ENCODE measurements around the gene WDR72.

The WDR72 gene

DNA sequence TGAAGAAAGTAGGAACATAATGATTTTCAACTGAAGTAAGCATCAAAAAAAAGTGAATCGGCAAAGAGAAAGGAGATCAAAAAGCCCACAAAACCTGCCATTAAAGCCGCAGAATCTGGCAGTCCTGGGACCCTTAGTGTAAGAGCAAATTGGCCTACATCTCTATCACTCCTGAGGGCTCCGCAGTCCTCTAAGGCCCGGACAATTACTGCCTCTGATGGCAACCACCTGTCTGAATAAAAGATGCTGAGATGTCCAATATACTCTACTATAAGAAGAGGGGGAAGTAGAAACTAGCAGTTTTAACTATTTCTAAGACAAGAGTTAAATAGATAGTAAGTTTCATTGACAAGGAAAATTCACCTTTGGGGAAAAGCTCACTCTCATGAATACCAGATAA lies 20.3 kb downstream of the WDR72 start:
- H3K9me3 ChIP-seq (ENCODE audit: control insufficient read depth, insufficient read depth, low read length), result no peaks in the 10 kb centered on the region
- no peaks in the 10 kb centered on the region for H4K20me1 ChIP-seq (ENCODE audit: control insufficient read depth, insufficient read depth, low read depth, low read length)
- H3K79me2 ChIP-seq (ENCODE audit: control insufficient read depth, low read length), result no peaks in the 10 kb centered on the region
- no peaks in the 10 kb centered on the region for H3K4me1 ChIP-seq (ENCODE audit: control insufficient read depth, low read length)
- no peaks in the 10 kb centered on the region for H3K27me3 ChIP-seq (ENCODE audit: control insufficient read depth, low read length)
- no peaks in the 10 kb centered on the region for H3K9me2 ChIP-seq (replicated peaks; ENCODE audit: control insufficient read depth, low read length)
- no peak for TF ChIP-seq EZH2phosphoT487 (IDR thresholded peaks at IDR 0.05; ENCODE audit: borderline replicate concordance, low read length)
- TF ChIP-seq, protein P1, sequence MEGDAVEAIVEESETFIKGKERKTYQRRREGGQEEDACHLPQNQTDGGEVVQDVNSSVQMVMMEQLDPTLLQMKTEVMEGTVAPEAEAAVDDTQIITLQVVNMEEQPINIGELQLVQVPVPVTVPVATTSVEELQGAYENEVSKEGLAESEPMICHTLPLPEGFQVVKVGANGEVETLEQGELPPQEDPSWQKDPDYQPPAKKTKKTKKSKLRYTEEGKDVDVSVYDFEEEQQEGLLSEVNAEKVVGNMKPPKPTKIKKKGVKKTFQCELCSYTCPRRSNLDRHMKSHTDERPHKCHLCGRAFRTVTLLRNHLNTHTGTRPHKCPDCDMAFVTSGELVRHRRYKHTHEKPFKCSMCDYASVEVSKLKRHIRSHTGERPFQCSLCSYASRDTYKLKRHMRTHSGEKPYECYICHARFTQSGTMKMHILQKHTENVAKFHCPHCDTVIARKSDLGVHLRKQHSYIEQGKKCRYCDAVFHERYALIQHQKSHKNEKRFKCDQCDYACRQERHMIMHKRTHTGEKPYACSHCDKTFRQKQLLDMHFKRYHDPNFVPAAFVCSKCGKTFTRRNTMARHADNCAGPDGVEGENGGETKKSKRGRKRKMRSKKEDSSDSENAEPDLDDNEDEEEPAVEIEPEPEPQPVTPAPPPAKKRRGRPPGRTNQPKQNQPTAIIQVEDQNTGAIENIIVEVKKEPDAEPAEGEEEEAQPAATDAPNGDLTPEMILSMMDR (IDR thresholded peaks at IDR 0.05; ENCODE audit: low read depth, low read length, poor library complexity, severe bottlenecking), result no peak
- no peak overlapping the region for H3K4me3 ChIP-seq (ENCODE audit: low read length)
- no peak overlapping the region for H3K4me2 ChIP-seq (ENCODE audit: low read length)
- H3K36me3 ChIP-seq (ENCODE audit: control insufficient read depth, low read length), result no peaks in the 10 kb centered on the region
- no peak overlapping the region for H3K27ac ChIP-seq (ENCODE audit: low read depth, low read length)
- H3F3A ChIP-seq (ENCODE audit: control insufficient read depth, insufficient read depth), result no peaks in the 10 kb centered on the region

DNA sequence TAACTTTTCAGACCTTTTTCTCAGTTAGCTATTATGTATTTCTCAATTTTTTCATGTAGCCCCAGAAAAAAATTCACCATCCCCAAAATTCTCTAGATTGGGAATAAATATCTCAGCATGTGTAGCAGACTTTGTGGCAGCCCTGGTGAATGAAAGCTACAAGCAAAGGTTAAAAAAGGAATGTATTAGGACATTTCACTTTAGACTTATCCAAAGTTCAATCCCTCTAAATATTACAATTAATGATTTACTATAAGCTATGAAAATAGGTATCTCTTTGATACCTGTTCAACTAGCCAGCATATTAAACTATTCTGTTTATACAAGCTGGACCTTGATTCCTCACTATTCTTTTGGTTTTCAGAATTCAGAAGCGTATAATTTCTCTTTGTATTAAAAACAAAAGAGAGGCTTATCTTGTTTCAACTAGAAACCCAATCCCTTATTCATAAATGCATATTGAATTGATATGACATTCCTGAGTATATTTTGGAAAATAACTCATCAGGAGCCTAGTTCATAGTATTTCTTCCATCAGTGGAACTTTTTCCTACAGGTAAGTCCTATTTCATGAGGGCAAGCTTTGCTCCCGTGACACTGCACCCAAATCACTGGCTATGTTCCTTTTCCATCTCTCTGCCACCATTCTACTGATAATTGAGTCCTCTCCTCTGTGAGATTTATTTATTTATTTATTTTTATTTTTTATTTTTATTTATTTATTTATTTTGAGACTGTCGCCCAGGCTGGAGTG lies 38.0 kb downstream of the WDR72 start:
- no peaks in the 10 kb centered on the region for H3F3A ChIP-seq (ENCODE audit: control insufficient read depth, insufficient read depth)
- H3K27me3 ChIP-seq (ENCODE audit: control insufficient read depth, low read length), result no peaks in the 10 kb centered on the region
- no peak overlapping the region for H3K4me2 ChIP-seq (ENCODE audit: low read length)
- no peak overlapping the region for H3K27ac ChIP-seq (ENCODE audit: low read depth, low read length)
- H3K4me1 ChIP-seq (ENCODE audit: control insufficient read depth, low read length), result no peaks in the 10 kb centered on the region
- no peaks in the 10 kb centered on the region for H3K9me2 ChIP-seq (replicated peaks; ENCODE audit: control insufficient read depth, low read length)
- TF ChIP-seq, protein P1 (IDR thresholded peaks at IDR 0.05; ENCODE audit: low read depth, low read length, poor library complexity, severe bottlenecking), result no peak
- no peak for TF ChIP-seq EZH2phosphoT487 (IDR thresholded peaks at IDR 0.05; ENCODE audit: borderline replicate concordance, low read length)
- H3K36me3 ChIP-seq (ENCODE audit: control insufficient read depth, low read length), result no peaks in the 10 kb centered on the region
- no peak overlapping the region for H3K4me3 ChIP-seq (ENCODE audit: low read length)
- H3K9me3 ChIP-seq (ENCODE audit: control insufficient read depth, insufficient read depth, low read length), result no peaks in the 10 kb centered on the region
- H4K20me1 ChIP-seq (ENCODE audit: control insufficient read depth, insufficient read depth, low read depth, low read length), result no peaks in the 10 kb centered on the region
- no peaks in the 10 kb centered on the region for H3K79me2 ChIP-seq (ENCODE audit: control insufficient read depth, low read length)

DNA sequence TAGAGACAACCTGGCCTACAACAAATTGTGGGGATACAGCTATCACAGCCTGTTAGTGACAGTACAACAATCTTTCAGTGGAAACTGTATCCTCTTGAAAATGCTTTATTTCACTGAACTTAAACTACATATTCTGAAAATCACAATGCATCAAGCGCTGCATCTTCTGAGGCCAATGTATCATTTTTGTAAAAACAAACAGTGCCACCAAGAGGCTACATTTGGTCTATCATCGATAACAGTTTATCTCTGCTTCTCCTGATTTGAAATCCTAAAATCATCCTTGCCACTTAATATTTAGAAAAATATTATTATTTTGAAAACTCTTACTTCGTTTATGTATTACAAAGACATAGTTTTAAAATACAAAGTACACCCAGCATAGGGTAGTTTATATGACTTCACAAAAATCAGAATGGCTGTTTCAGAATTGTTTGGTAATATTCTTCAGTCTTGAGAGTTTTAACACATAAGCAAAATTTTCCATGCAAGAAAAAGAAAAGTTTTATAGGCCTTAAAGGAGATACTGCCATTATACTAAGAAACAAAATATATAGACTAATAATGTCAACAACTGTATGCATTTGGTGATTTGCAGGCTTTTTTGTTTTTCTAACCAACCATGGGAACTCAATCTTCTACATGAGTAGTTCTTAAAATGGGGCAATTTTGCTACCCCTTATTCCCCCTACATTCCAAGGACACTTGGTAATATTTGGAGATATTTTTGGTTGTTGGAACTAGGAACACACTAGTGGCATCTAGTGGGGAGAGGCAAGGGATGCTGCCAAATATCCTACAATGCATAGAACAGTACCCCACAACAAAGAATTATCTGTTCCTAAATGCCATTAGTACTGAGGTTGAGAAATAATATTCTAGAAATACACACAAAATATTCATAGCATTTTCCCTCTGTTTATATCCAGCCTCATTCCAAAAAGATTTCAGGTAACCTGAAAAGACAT lies 42.3 kb downstream of the WDR72 start:
- no peaks in the 10 kb centered on the region for H3K9me3 ChIP-seq (ENCODE audit: control insufficient read depth, insufficient read depth, low read length)
- H3K4me3 ChIP-seq (ENCODE audit: low read length), result no peak overlapping the region
- no peaks in the 10 kb centered on the region for H3F3A ChIP-seq (ENCODE audit: control insufficient read depth, insufficient read depth)
- no peaks in the 10 kb centered on the region for H3K9me2 ChIP-seq (replicated peaks; ENCODE audit: control insufficient read depth, low read length)
- TF ChIP-seq EZH2phosphoT487 (IDR thresholded peaks at IDR 0.05; ENCODE audit: borderline replicate concordance, low read length), result no peak
- TF ChIP-seq, protein P1 (IDR thresholded peaks at IDR 0.05; ENCODE audit: low read depth, low read length, poor library complexity, severe bottlenecking), result peak; percentile 42
- H3K36me3 ChIP-seq (ENCODE audit: control insufficient read depth, low read length), result no peaks in the 10 kb centered on the region
- H4K20me1 ChIP-seq (ENCODE audit: control insufficient read depth, insufficient read depth, low read depth, low read length), result no peaks in the 10 kb centered on the region
- no peak overlapping the region for H3K4me2 ChIP-seq (ENCODE audit: low read length)
- H3K27ac ChIP-seq (ENCODE audit: low read depth, low read length), result no peak overlapping the region
- H3K79me2 ChIP-seq (ENCODE audit: control insufficient read depth, low read length), result no peaks in the 10 kb centered on the region
- no peaks in the 10 kb centered on the region for H3K4me1 ChIP-seq (ENCODE audit: control insufficient read depth, low read length)
- H3K27me3 ChIP-seq (ENCODE audit: control insufficient read depth, low read length), result no peaks in the 10 kb centered on the region
